Testis (tissue), 3 donors: ENCODE measurements around the gene SLC37A1. TPM values are rescaled to one million over a fixed set of nuclear protein-coding genes. Genes with fewer than 3 reads are reported as not detected.
A peak's percentile ranks its signal among the peaks of the same experiment; 100 is the strongest.

Experiments
- DNase-seq: peaks from one replicate; pipeline ENCODE4 v3.0.0-alpha.2; 2019
- H3K27ac ChIP-seq, 2 donors: fragments of 200-600 bp; sonication (generic); one replicate each; pipeline ENCODE4 v1.5.1; 2019
- H3K27me3 ChIP-seq: fragments of 200-600 bp; sonication (generic); one replicate; pipeline ENCODE4 v1.5.1; 2019
- H3K36me3 ChIP-seq: fragments of 200-600 bp; sonication (generic); one replicate; pipeline ENCODE4 v1.5.1; 2017; ENCODE audit warnings: low read depth; ENCODE audit errors: missing control alignments
- H3K4me1 ChIP-seq: fragments of 200-600 bp; sonication (generic); one replicate; pipeline ENCODE4 v1.5.1; 2019
- H3K4me3 ChIP-seq, 2 donors: fragments of 200-600 bp; sonication (generic); one replicate each; pipeline ENCODE4 v1.5.1; 2017 to 2019
- H3K9me3 ChIP-seq: fragments of 200-600 bp; sonication (generic); one replicate; pipeline ENCODE4 v1.5.1; 2017
- CTCF ChIP-seq, 3 experiments: fragments of 450-650 bp in 2 of 3; fragments of 200-600 bp in 1 of 3; sonication (generic) in 1 of 3; IDR thresholded peaks; one replicate each; pipeline ENCODE4 v1.5.1; 2016 to 2019; ENCODE audit warnings: antibody characterized with exemption in 3 of 3, mild to moderate bottlenecking in 2 of 3, moderate library complexity in 1 of 3
- POLR2A ChIP-seq: fragments of 450-650 bp; IDR thresholded peaks from one replicate; pipeline ENCODE4 v1.6.1; 2017; ENCODE audit warnings: antibody characterized with exemption, mild to moderate bottlenecking, moderate library complexity
- WGBS, 2 donors: methylation state at CpG; one replicate each; pipeline ENCODE4 v1.1.5; 2018; 5-methylcytosine and 5-hydroxymethylcytosine counted together
- intact Hi-C: fragments of 100-400 bp; cut with DNase I; formaldehyde crosslinking; loops from one replicate; pipeline ENCODE4 v1.15.1; 2023; ENCODE audit warnings: low total_unique reads
- polyA plus RNA-seq: library from polyadenylated mRNA; stranded (reverse); fragments of 350-450 nt; fragmentation: Illumina TruSeq; extraction: RNeasy Lipid Tissue Mini Kit (QIAGEN cat#74804); gene quantifications from one replicate; pipeline ENCODE4 v1.2.3, GENCODE V29; 2014; ENCODE audit warnings: low read depth, low replicate concordance; ENCODE audit not compliant: insufficient read depth
- total RNA-seq, 2 donors: library from RNA; depleted of rRNA; stranded (reverse); fragments of >200 nt; gene quantifications; one replicate each; pipeline ENCODE4 v1.2.3, GENCODE V29; 2016

SLC37A1 gene
- total and polyA plus RNA-seq, 3 donors from 2014 or later, result 22.6 to 48.3 (median 24.3) TPM

DNA sequence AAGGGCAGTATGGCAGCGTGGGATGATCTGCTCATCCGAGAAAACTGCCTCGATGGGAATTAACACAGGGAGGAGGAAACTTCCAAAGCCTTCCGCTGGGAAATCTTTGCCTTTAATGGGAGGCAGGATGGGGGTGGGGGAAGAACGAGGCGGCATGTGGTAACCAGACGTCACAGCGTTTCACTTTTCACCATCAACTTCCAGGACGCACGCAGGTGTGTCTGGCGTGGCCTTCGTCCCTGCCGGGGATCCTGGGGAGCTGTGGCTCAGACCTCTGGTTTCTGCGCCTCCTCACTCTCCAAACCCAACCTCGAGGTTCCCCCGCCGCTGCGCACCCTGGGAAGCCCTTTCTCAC is 17.9 kb upstream of the SLC37A1 start:
- TF ChIP-seq POLR2A, result no peak
- peak in 1 of 3 experiments; percentile 1 for TF ChIP-seq CTCF (IDR thresholded peaks at IDR 0.05)
- Histone ChIP-seq H3K36me3 (no peaks in the 10 kb centered on the region), H3K9me3 (no peaks in the 10 kb centered on the region), H3K27me3 (no peaks in the 10 kb centered on the region), H3K4me1 (no peaks in the 10 kb centered on the region), H3K4me3 (peak overlapping the region; percentile 61 to 71), H3K27ac (no peak overlapping the region)
- 1 to 2% methylated on average over 18 of the region's 18 CpGs for WGBS, 2 donors
- DNase-seq, result peak; percentile 30
- intact Hi-C loops, result no loop called here

DNA sequence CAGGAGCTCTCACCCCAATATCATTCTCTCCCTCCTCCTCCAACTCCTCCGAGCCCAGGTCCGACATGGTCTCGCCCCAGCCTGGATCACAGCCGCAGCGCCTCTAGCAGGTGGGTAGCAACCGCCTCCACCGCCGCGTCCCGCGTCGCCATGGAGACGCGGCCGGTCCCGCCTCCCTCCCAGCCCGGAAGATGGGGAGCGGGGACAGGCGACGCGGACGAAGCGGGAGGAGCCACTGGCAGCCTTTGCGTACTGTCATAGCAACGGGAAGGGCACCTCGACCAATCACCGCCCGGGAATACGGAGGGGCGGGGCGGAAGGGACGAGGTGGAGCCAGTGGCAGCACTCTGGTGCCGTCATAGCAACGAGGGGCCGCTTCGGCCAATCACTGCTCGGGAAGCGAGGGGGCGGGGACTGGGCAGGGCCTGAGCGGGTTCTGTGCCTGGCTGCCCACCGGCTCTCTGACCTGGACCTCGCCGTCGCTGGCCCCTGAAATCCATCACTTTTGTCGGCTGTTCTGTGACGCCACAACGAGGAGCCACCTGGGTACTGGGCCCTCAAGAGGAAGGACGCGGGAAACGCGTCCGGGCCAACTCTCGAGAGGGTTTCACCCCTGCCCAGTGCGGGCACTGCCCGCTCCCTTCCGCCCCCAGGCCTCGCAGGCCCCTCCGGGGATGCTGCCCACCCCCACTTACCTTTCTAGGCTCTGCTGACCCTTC is 17.4 kb upstream of the SLC37A1 start, which contains the start of gene RSPH1:
RSPH1 (minus strand) TSS at position 105 of the 719 bp plus-strand sequence; CDS start at position 67, 38 bp downstream.
- Histone ChIP-seq H3K27me3 (no peaks in the 10 kb centered on the region), H3K27ac (peak within 1 kb of the TSS; percentile 70 to 80), H3K9me3 (no peaks in the 10 kb centered on the region), H3K36me3 (no peaks in the 10 kb centered on the region), H3K4me3 (peak within 1 kb of the TSS; percentile 61 to 71), H3K4me1 (no peaks in the 10 kb centered on the region)
- intact Hi-C loops, result no loop called here
- DNase-seq, result peak; percentile 100
- TF ChIP-seq POLR2A (peak; percentile 87), CTCF (IDR thresholded peaks at IDR 0.05) (no peak)
- WGBS, 2 donors, result 0% methylated on average over 7 to 58 of the region's 58 CpGs

GRCh38 chr21:42496839-42497202 is 16.8 kb upstream of the SLC37A1 start:
- H3K9me3 ChIP-seq, result no peaks in the 10 kb centered on the region
- intact Hi-C loops, result no loop called here
- no peak for TF ChIP-seq POLR2A
- peak overlapping the region; percentile 70 to 80 for H3K27ac ChIP-seq
- peak overlapping the region; percentile 61 to 71 for H3K4me3 ChIP-seq
- WGBS, 2 donors, result 13 to 18% methylated on average over 16 to 19 of the region's 19 CpGs
- H3K27me3 ChIP-seq, result no peaks in the 10 kb centered on the region
- H3K36me3 ChIP-seq, result no peaks in the 10 kb centered on the region
- peak; percentile 45 for DNase-seq
- H3K4me1 ChIP-seq, result no peaks in the 10 kb centered on the region

- TF ChIP-seq POLR2A (no peak), CTCF (IDR thresholded peaks at IDR 0.05) (no peak)
- Histone ChIP-seq H3K27me3 (no peaks in the 10 kb centered on the region), H3K4me3 (no peak overlapping the region), H3K27ac (no peak overlapping the region), H3K9me3 (no peaks in the 10 kb centered on the region), H3K36me3 (no peaks in the 10 kb centered on the region), H3K4me1 (no peaks in the 10 kb centered on the region)
- 88 to 90% methylated on average over 5 of the region's 5 CpGs for WGBS, 2 donors
- intact Hi-C loops, result no loop called here
- no peak for DNase-seq
Measured at GRCh38 chr21:42498012-42498411, 15.6 kb upstream of the SLC37A1 start.

GRCh38 chr21:42499444-42500112 is 14.1 kb upstream of the SLC37A1 start:
- peak overlapping the region in 1 of 2 donors; percentile 14 for H3K4me3 ChIP-seq
- H3K36me3 ChIP-seq, result no peaks in the 10 kb centered on the region
- 53 to 72% methylated on average over 15 of the region's 15 CpGs for WGBS, 2 donors
- DNase-seq, result no peak
- no peaks in the 10 kb centered on the region for H3K27me3 ChIP-seq
- H3K27ac ChIP-seq, result no peak overlapping the region
- no peak for TF ChIP-seq POLR2A
- no peak for TF ChIP-seq CTCF (IDR thresholded peaks at IDR 0.05)
- H3K4me1 ChIP-seq, result no peaks in the 10 kb centered on the region
- no peaks in the 10 kb centered on the region for H3K9me3 ChIP-seq
- intact Hi-C loops, result no loop called here
